ENCODE data around the gene MAPK8IP3.

GRCh38 chr16:1741553-1742165, 35.7 kb downstream of the MAPK8IP3 start:
- no peak for TF ChIP-seq CTCF (IDR thresholded peaks at IDR 0.05)
- no peak for TF ChIP-seq POLR2A (IDR thresholded peaks at IDR 0.05)

All from Peyer's patch (tissue), 4 donors.